Upper lobe of left lung (tissue), 4 donors: ENCODE measurements around the gene OR10G8.

ENCODE experiments used
- CTCF ChIP-seq, 6 experiments: fragments of 450-650 bp in 4 of 6; fragments of 200-600 bp in 2 of 6; sonication (generic) in 2 of 6; IDR thresholded peaks; one replicate each; pipeline ENCODE4 v1.5.1; 2016 to 2019; ENCODE audit warnings: antibody characterized with exemption in 6 of 6
- POLR2A ChIP-seq, 4 donors: fragments of 450-650 bp; IDR thresholded peaks; one replicate each; pipeline ENCODE4 v1.5.1; 2016 to 2017; ENCODE audit warnings: antibody characterized with exemption in 4 of 4, mild to moderate bottlenecking in 2 of 4

GRCh38 chr11:124078591-124078990 is 52.0 kb downstream of the OR10G8 start:
- TF ChIP-seq POLR2A (IDR thresholded peaks at IDR 0.05) = no peak
- no peak for TF ChIP-seq CTCF (IDR thresholded peaks at IDR 0.05)
